Mesodermal cell (in vitro differentiated cells): ENCODE data around the gene FCGR3B.
"Not testable (repeated sequence)": the region's sequence is repeated elsewhere in the genome, so short reads cannot be mapped to it uniquely, and the experiment has no call there.

Experiments
- H3K27ac ChIP-seq: 2 replicates; pipeline ENCODE4 v1.7.0; 2013; ENCODE audit warnings: mild to moderate bottlenecking, low read depth, low read length, moderate library complexity; ENCODE audit not compliant: severe bottlenecking
- H3K36me3 ChIP-seq: 2 replicates; pipeline ENCODE4 v1.7.1; 2013; ENCODE audit warnings: mild to moderate bottlenecking, low read length, moderate library complexity; ENCODE audit not compliant: control insufficient read depth, insufficient read depth
- H3K4me1 ChIP-seq: one replicate; pipeline ENCODE4 v1.7.1; 2013; ENCODE audit warnings: mild to moderate bottlenecking, low read length; ENCODE audit not compliant: insufficient read depth, control insufficient read depth, poor library complexity, severe bottlenecking
- H3K4me3 ChIP-seq: 2 replicates; pipeline ENCODE4 v1.7.0; 2013; ENCODE audit warnings: low read length, control low read depth, mild to moderate bottlenecking; ENCODE audit not compliant: insufficient read depth, poor library complexity, severe bottlenecking; ENCODE audit errors: extremely low read depth
- H3K9me3 ChIP-seq: 2 replicates; pipeline ENCODE4 v1.7.1; 2013; ENCODE audit warnings: mild to moderate bottlenecking, low read length, moderate library complexity; ENCODE audit not compliant: control insufficient read depth
- WGBS, 2 experiments: methylation state at CpG; one replicate each; pipeline ENCODE4 v1.1.5; 2013; ENCODE audit warnings: missing lambda C conversion rate in 2 of 2; ENCODE audit not compliant: insufficient coverage in 2 of 2; 5-methylcytosine and 5-hydroxymethylcytosine counted together

The FCGR3B gene

DNA sequence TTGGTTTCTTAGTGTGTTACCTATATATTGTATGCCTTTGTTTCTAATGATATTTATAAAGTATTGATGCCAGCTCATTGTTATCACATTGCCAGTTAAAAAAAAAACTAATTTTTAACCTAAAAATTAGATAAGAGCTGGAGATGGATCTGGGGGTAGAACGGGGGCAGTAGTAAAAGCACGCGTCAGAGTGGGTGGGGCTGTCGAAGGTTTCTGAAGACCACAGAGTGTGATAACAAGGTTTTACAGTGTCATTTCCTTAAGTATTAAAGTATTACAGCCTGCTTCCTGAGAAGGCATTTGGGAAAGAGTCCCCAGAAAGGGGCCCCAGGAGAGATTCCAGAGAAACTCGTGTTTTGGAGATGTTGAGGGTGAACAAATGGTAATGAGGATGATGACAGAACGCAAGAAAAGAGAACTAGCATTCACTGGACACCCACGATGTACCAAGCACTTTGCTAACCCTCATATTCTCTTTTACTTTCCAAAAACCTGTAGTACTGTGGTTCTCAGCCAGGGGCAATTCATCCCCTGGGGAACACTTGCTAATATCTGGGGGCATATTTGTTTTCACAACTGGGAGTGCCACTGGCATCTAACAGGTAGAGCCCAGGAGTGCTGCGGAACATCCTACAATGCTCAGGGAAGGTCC, 51.0 kb downstream of the FCGR3B start:
- not testable (repeated sequence) for H3K4me3 ChIP-seq
- WGBS, 2 experiments = no CpG with 5 or more reads among the region's 8 CpGs

GRCh38 chr1:161576676-161577075, 54.3 kb downstream of the FCGR3B start:
- H3K4me3 ChIP-seq, H3K36me3 ChIP-seq, H3K27ac ChIP-seq, H3K9me3 ChIP-seq, H3K4me1 ChIP-seq: not testable (repeated sequence)

More for the DNA sequence above, 51.0 kb downstream of the FCGR3B start:
- H3K9me3 ChIP-seq, H3K27ac ChIP-seq, H3K36me3 ChIP-seq, H3K4me1 ChIP-seq: not testable (repeated sequence)
